ENCODE measurements around the gene PDCD1.

Gene PDCD1

DNA sequence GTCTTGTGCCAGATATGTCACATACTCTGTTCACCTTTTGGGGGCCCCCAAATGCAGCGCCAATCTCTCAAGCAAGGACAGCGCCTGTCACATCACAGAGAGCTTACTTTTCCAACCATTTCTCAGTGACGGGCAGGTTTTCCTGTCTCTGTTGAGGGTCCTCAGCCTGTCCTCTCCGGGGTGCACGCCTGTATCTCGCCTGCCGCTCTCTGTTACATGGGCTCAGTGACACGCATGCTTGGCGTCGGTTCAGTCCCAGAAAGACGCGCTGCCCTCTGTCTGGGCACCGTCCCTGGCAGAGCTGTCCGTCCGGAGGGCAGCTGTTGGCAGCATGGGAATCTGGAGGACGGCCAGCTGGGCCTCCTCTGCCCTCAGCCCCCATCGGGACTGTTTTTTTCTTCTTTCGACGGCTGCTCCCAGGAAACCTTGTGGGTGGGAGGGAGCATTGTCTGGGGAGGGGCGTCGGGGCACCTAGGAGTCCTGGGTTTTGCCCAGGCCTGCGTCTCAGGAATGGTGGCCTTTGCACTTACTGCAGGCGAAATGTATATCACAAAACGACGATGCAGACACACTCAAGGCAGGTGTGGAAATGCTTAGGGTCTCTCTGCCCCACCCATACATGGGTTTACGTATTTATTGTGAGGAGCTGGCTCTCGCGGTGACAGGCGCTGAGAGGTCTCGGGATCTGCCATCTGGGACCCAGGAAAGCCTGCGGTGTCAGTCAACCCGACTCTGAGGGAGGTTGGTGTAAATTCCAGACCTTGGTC is 41.7 kb upstream of the PDCD1 start:
- DNase-seq (ENCODE audit: low read depth, low spot score): no peak
- no peak overlapping the region for H3K4me3 ChIP-seq (ENCODE audit: low read depth, low read length)
- CTCF ChIA-PET: no interaction called here
- POLR2A ChIA-PET: no interaction called here
- TF ChIP-seq CTCF (IDR thresholded peaks at IDR 0.05; ENCODE audit: insufficient read depth, low read length, missing control alignments): no peak

- POLR2A ChIA-PET: no interaction called here
Observed at GRCh38 chr2:241898463-241899270, 40.0 kb upstream of the PDCD1 start.

GRCh38 chr2:241897231-241897916 is 38.7 kb upstream of the PDCD1 start:
- DNase-seq (ENCODE audit: low read depth, low spot score): no peak
- H3K4me3 ChIP-seq (ENCODE audit: low read depth, low read length): no peak overlapping the region
- POLR2A ChIA-PET: no interaction called here
- CTCF ChIA-PET: no interaction called here
- TF ChIP-seq CTCF (IDR thresholded peaks at IDR 0.05; ENCODE audit: insufficient read depth, low read length, missing control alignments): no peak

More at GRCh38 chr2:241898463-241899270, 40.0 kb upstream of the PDCD1 start:
- DNase-seq (ENCODE audit: low read depth, low spot score): no peak
- CTCF ChIA-PET: interaction anchor here (1.1 kb wide), 1 partner anchor 20 kb away, joined by 3 read pairs; no protein-coding TSS in a partner anchor
- H3K4me3 ChIP-seq (ENCODE audit: low read depth, low read length): no peak overlapping the region
- TF ChIP-seq CTCF (IDR thresholded peaks at IDR 0.05; ENCODE audit: insufficient read depth, low read length, missing control alignments): no peak

- H3K4me3 ChIP-seq (ENCODE audit: low read depth, low read length): no peak overlapping the region
- CTCF ChIA-PET: interaction anchor here (1.6 kb wide), 1 partner anchor 18 kb away, joined by 4 read pairs; no protein-coding TSS in a partner anchor
- no peak for DNase-seq (ENCODE audit: low read depth, low spot score)
- TF ChIP-seq CTCF (IDR thresholded peaks at IDR 0.05; ENCODE audit: insufficient read depth, low read length, missing control alignments): no peak
- POLR2A ChIA-PET: no interaction called here
Observed at GRCh38 chr2:241896746-241897201, 38.1 kb upstream of the PDCD1 start.

- no peak for DNase-seq (ENCODE audit: low read depth, low spot score)
- no peak overlapping the region for H3K4me3 ChIP-seq (ENCODE audit: low read depth, low read length)
- CTCF ChIA-PET: interaction anchor here (1.6 kb wide), 1 partner anchor 18 kb away, joined by 4 read pairs; no protein-coding TSS in a partner anchor
- TF ChIP-seq CTCF (IDR thresholded peaks at IDR 0.05; ENCODE audit: insufficient read depth, low read length, missing control alignments): no peak
- POLR2A ChIA-PET: no interaction called here
Observed at GRCh38 chr2:241895712-241896641, 37.3 kb upstream of the PDCD1 start.

All from AG04449 (cell line).